H1 (cell line): Measurements from ENCODE around the gene PPP2R2C. TPM values are rescaled to one million over a fixed set of nuclear protein-coding genes. Genes with fewer than 3 reads are reported as not detected.

Source experiments
- CTCF ChIA-PET: fragments of 300-600 bp; sonication (Branson Sonifier 250); formaldehyde crosslinking; loops from one replicate; lab custom pipeline; 2021; ENCODE audit not compliant: partially characterized antibody; lab: Charles Lee
- POLR2A ChIA-PET: fragments of 300-600 bp; sonication (Branson Sonifier 250); formaldehyde crosslinking; loops from one replicate; lab custom pipeline; 2021; ENCODE audit warnings: inconsistent platforms; ENCODE audit not compliant: partially characterized antibody; lab: Charles Lee
- DNase-seq, 2 experiments: peaks; one replicate each; pipeline versions ENCODE4 v3.0.0 to v3.0.0-alpha.2; 2010 to 2022; ENCODE audit warnings: low spot score in 2 of 2, low read depth in 1 of 2, mixed read lengths in 1 of 2
- FAIRE-seq: peaks from 2 replicates; lab custom pipeline; 2011; peaks lifted over from hg19 to GRCh38; lab: Jason Lieb, UNC
- H2AFZ ChIP-seq: 2 replicates; pipeline ENCODE4 v1.8.1; 2012; ENCODE audit warnings: low read length, inconsistent platforms
- H2AK5ac ChIP-seq: 2 replicates; pipeline ENCODE4 v1.6.1; 2013; ENCODE audit warnings: low read depth, low read length
- H2BK120ac ChIP-seq: replicated peaks from 2 replicates; pipeline ENCODE3; 2013; ENCODE audit warnings: low read depth, low read length, inconsistent platforms
- H2BK12ac ChIP-seq: 2 replicates; pipeline ENCODE4 v1.6.1; 2013; ENCODE audit warnings: low read depth, low read length
- H2BK15ac ChIP-seq: 2 replicates; pipeline ENCODE4 v1.6.1; 2013; ENCODE audit warnings: low read length
- H2BK20ac ChIP-seq: 2 replicates; pipeline ENCODE4 v1.6.1; 2013; ENCODE audit warnings: low read length
- H2BK5ac ChIP-seq: 2 replicates; pipeline ENCODE4 v1.6.1; 2013; ENCODE audit warnings: low read depth, low read length
- H3K14ac ChIP-seq: 2 replicates; pipeline ENCODE4 v1.6.1; 2013; ENCODE audit warnings: inconsistent platforms; ENCODE audit not compliant: insufficient read length
- H3K18ac ChIP-seq: 2 replicates; pipeline ENCODE4 v1.6.1; 2013; ENCODE audit warnings: low read length; ENCODE audit errors: extremely low read depth
- H3K23ac ChIP-seq: 2 replicates; pipeline ENCODE4 v1.6.1; 2013; ENCODE audit warnings: inconsistent platforms; ENCODE audit not compliant: insufficient read length
- H3K23me2 ChIP-seq: 2 replicates; pipeline ENCODE4 v1.6.1; 2013; ENCODE audit warnings: low read depth, low read length
- H3K27ac ChIP-seq: 2 replicates; pipeline ENCODE4 v1.6.1; 2011; ENCODE audit warnings: low read depth, low read length, inconsistent platforms
- H3K27me3 ChIP-seq, 4 experiments: replicated peaks in 1 of 4; 1 replicate in 1 of 4; 2 replicates in 3 of 4; pipeline versions ENCODE4 v1.6.1 to v1.8.1; 2011 to 2013; ENCODE audit warnings: low read length in 3 of 4, mild to moderate bottlenecking in 3 of 4, inconsistent platforms in 2 of 4, mixed read lengths in 2 of 4, moderate library complexity in 1 of 4; ENCODE audit not compliant: control insufficient read depth in 3 of 4, insufficient read depth in 3 of 4; ENCODE audit errors: extremely low read depth in 1 of 4
- H3K36me3 ChIP-seq, 4 experiments: 2 replicates each; pipeline versions ENCODE4 v1.6.1 to v1.8.1; 2011 to 2013; ENCODE audit warnings: mild to moderate bottlenecking in 4 of 4, low read length in 3 of 4, moderate library complexity in 2 of 4, control low read depth in 1 of 4, inconsistent platforms in 1 of 4; ENCODE audit not compliant: insufficient read depth in 4 of 4, control insufficient read depth in 2 of 4
- H3K4ac ChIP-seq: replicated peaks from 2 replicates; pipeline ENCODE3; 2013; ENCODE audit warnings: low read length, low read depth, mixed read lengths, inconsistent platforms; ENCODE audit not compliant: insufficient read length
- H3K4me1 ChIP-seq, 4 experiments: replicated peaks in 1 of 4; 1 replicate in 1 of 4; 2 replicates in 3 of 4; pipeline versions ENCODE4 v1.6.1 to v1.8.1; 2011 to 2013; ENCODE audit warnings: low read length in 3 of 4, inconsistent platforms in 2 of 4, mixed read lengths in 1 of 4; ENCODE audit not compliant: insufficient read depth in 4 of 4, control insufficient read depth in 3 of 4
- H3K4me2 ChIP-seq, 2 experiments: 2 replicates each; pipeline versions ENCODE4 v1.6.1 to v1.8.1; 2011 to 2013; ENCODE audit warnings: low read depth in 2 of 2, low read length in 2 of 2, control low read depth in 1 of 2, inconsistent platforms in 1 of 2, mild to moderate bottlenecking in 1 of 2; ENCODE audit not compliant: insufficient read depth in 1 of 2
- H3K4me3 ChIP-seq, 4 experiments: fragments of 200-600, 300-600 bp in 1 of 4; sonication (generic), shearing (Covaris generic), sonication (Bioruptor Twin) in 1 of 4; 2 replicates each; pipeline versions ENCODE4 v1.5.1 to v1.8.1; 2011 to 2016; ENCODE audit warnings: low read length in 4 of 4, low read depth in 3 of 4, control low read depth in 2 of 4, inconsistent platforms in 2 of 4, mild to moderate bottlenecking in 2 of 4, mixed read lengths in 1 of 4, moderate library complexity in 1 of 4; ENCODE audit not compliant: insufficient read depth in 2 of 4; ENCODE audit errors: extremely low read depth in 1 of 4
- H3K56ac ChIP-seq: replicated peaks from 2 replicates; pipeline ENCODE3; 2013; ENCODE audit warnings: low read depth, mild to moderate bottlenecking, mixed read lengths, low read length, inconsistent platforms; ENCODE audit not compliant: insufficient read length
- H3K79me1 ChIP-seq: 2 replicates; pipeline ENCODE4 v1.6.1; 2013; ENCODE audit warnings: low read depth, low read length, control low read depth
- H3K79me2 ChIP-seq, 2 experiments: 2 replicates each; pipeline versions ENCODE4 v1.6.1 to v1.8.1; 2012 to 2013; ENCODE audit warnings: low read length in 2 of 2, mild to moderate bottlenecking in 2 of 2, inconsistent platforms in 1 of 2; ENCODE audit not compliant: insufficient read depth in 2 of 2, control insufficient read depth in 1 of 2
- H3K9ac ChIP-seq, 4 experiments: replicated peaks in 1 of 4; 1 replicate in 1 of 4; 2 replicates in 3 of 4; pipeline versions ENCODE4 v1.6.1 to v1.8.1; 2011 to 2013; ENCODE audit warnings: low read depth in 3 of 4, low read length in 3 of 4, control low read depth in 2 of 4, mild to moderate bottlenecking in 2 of 4, moderate library complexity in 2 of 4, inconsistent platforms in 1 of 4; ENCODE audit errors: extremely low read depth in 1 of 4
- H3K9me3 ChIP-seq, 2 experiments: 2 replicates each; pipeline versions ENCODE4 v1.6.1 to v1.8.1; 2012 to 2013; ENCODE audit warnings: mild to moderate bottlenecking in 2 of 2, moderate library complexity in 2 of 2, control low read depth in 1 of 2, inconsistent platforms in 1 of 2, low read depth in 1 of 2, low read length in 1 of 2, mixed read lengths in 1 of 2; ENCODE audit not compliant: insufficient read depth in 2 of 2
- H4K20me1 ChIP-seq, 2 experiments: replicated peaks in 1 of 2; 2 replicates each; pipeline versions ENCODE3 to v1.8.1; 2011 to 2013; ENCODE audit warnings: inconsistent platforms in 2 of 2, low read length in 2 of 2, mild to moderate bottlenecking in 1 of 2; ENCODE audit not compliant: insufficient read depth in 2 of 2, control insufficient read depth in 1 of 2
- H4K5ac ChIP-seq: 2 replicates; pipeline ENCODE4 v1.6.1; 2013; ENCODE audit warnings: low read length, low read depth, mixed read lengths, inconsistent platforms; ENCODE audit not compliant: insufficient read length
- H4K8ac ChIP-seq: 2 replicates; pipeline ENCODE4 v1.8.0; 2013; ENCODE audit warnings: mild to moderate bottlenecking, moderate library complexity, low read length, inconsistent platforms; ENCODE audit not compliant: insufficient read depth; ENCODE audit errors: extremely low read depth
- H4K91ac ChIP-seq: replicated peaks from 2 replicates; pipeline ENCODE3; 2013; ENCODE audit warnings: low read length, mixed read lengths, inconsistent platforms; ENCODE audit not compliant: insufficient read length
- ASH2L ChIP-seq: fragments of 200-600, 300-600 bp; sonication (generic); IDR thresholded peaks from one replicate; pipeline ENCODE4 v1.7.1; 2017; ENCODE audit warnings: low read length
- CHD1 ChIP-seq: IDR thresholded peaks from 2 replicates; pipeline ENCODE4 v1.6.1; 2012; ENCODE audit warnings: low read depth, low read length, improper control_type of control experiment
- CREB1 ChIP-seq: IDR thresholded peaks from 2 replicates; pipeline ENCODE4 v1.6.1; 2012; ENCODE audit warnings: inconsistent platforms
- E2F6 ChIP-seq: IDR thresholded peaks from 2 replicates; pipeline ENCODE4 v1.6.1; 2012; ENCODE audit warnings: inconsistent platforms
- JUN ChIP-seq: IDR thresholded peaks from 2 replicates; pipeline ENCODE4 v1.6.1; 2011; ENCODE audit warnings: low read depth, mild to moderate bottlenecking, improper control_type of control experiment, low read length
- POLR2A ChIP-seq, 2 experiments: IDR thresholded peaks; 1 replicate in 1 of 2; 2 replicates in 1 of 2; pipeline ENCODE4 v1.6.1; 2011; ENCODE audit warnings: low read depth in 2 of 2, low read length in 2 of 2, mild to moderate bottlenecking in 2 of 2; ENCODE audit errors: control extremely low read depth in 1 of 2
- POLR2AphosphoS5 ChIP-seq: IDR thresholded peaks from 2 replicates; pipeline ENCODE4 v1.6.1; 2011; ENCODE audit warnings: low read depth, low read length
- POU5F1 ChIP-seq: IDR thresholded peaks from 2 replicates; pipeline ENCODE4 v1.6.1; 2011; ENCODE audit warnings: low read depth, mild to moderate bottlenecking, low read length, moderate library complexity
- RFX5 ChIP-seq: IDR thresholded peaks from 2 replicates; pipeline ENCODE4 v1.6.1; 2011; ENCODE audit warnings: low read depth, low read length, improper control_type of control experiment, borderline replicate concordance
- RXRA ChIP-seq: IDR thresholded peaks from 2 replicates; pipeline ENCODE4 v1.6.1; 2011; ENCODE audit warnings: low read depth, mild to moderate bottlenecking, low read length, moderate library complexity; ENCODE audit not compliant: insufficient read depth
- SIN3A ChIP-seq, 2 experiments: IDR thresholded peaks in 1 of 2; conservative IDR thresholded peaks in 1 of 2; 2 replicates each; pipeline ENCODE4 v1.6.1; 2011 to 2012; ENCODE audit warnings: low read length in 2 of 2, improper control_type of control experiment in 1 of 2, low read depth in 1 of 2, mild to moderate bottlenecking in 1 of 2
- SP4 ChIP-seq: IDR thresholded peaks from 2 replicates; pipeline ENCODE4 v1.6.1; 2012; ENCODE audit warnings: low read length, inconsistent platforms
- SRF ChIP-seq: IDR thresholded peaks from 2 replicates; pipeline ENCODE4 v1.6.1; 2011; ENCODE audit warnings: mild to moderate bottlenecking, low read depth, low read length, moderate library complexity
- TAF7 ChIP-seq: optimal IDR thresholded peaks from 2 replicates; pipeline ENCODE3; 2011; ENCODE audit warnings: low read depth, mild to moderate bottlenecking, inconsistent platforms, low read length, moderate library complexity, borderline replicate concordance
- WGBS, 2 experiments: shearing (Covaris generic) in 1 of 2; methylation state at CpG; one replicate each; pipeline versions ENCODE4 v1.1.6 to v1.1.7; 2013 to 2015; ENCODE audit warnings: low lambda C conversion rate in 2 of 2, mixed read lengths in 2 of 2, inconsistent platforms in 1 of 2, low coverage in 1 of 2, missing lambda C conversion rate in 1 of 2; ENCODE audit not compliant: insufficient replicate concordance in 2 of 2, insufficient coverage in 1 of 2, insufficient read length in 1 of 2; ENCODE audit errors: extremely low coverage in 1 of 2, missing lambda C conversion rate in 1 of 2; 5-methylcytosine and 5-hydroxymethylcytosine counted together
- polyA plus RNA-seq, 7 experiments: library from polyadenylated mRNA; depleted of rRNA in 3 of 7; stranded (reverse) in 5 of 7; unstranded in 2 of 7; fragments of >200 nt in 5 of 7; fragments of 200-250 nt in 2 of 7; gene quantifications; 1 replicate in 5 of 7; 2 replicates in 1 of 7; 4 replicates in 1 of 7; pipeline versions ENCODE4 v1.2.1 to v1.2.3, GENCODE V29; 2011 to 2013; ENCODE audit warnings: missing spikeins in 2 of 7, mixed read lengths in 2 of 7
- total RNA-seq: library from RNA; stranded (reverse); fragmentation: NEBNext Ultra II Directional; extraction: Animal tissue kit (Norgen Biotek cat#: 25700); gene quantifications from 2 replicates; pipeline ENCODE4 v1.2.1, GENCODE V29; 2021

The PPP2R2C gene
- total and polyA plus RNA-seq, 2 of the 8 experiments (the other 6 are each of a cell fraction or from before 2014, with no cell fraction given) = 6.4 TPM

- no peak overlapping the region for H3K18ac ChIP-seq
- H3K9ac ChIP-seq = no peak overlapping the region
- no peak for DNase-seq
- TF ChIP-seq JUN = no peak
- TF ChIP-seq ASH2L = no peak
- no peak for TF ChIP-seq SP4
- no peak for TF ChIP-seq POU5F1
- TF ChIP-seq POLR2A (IDR thresholded peaks at IDR 0.05; ENCODE audit: control extremely low read depth in 1 of 2, low read depth in 2 of 2, low read length in 2 of 2) = no peak
- TF ChIP-seq TAF7 = no peak
- no peak for TF ChIP-seq CREB1
- no peak for TF ChIP-seq SIN3A (conservative IDR thresholded peaks at IDR 0.05 in 1 of 2, IDR thresholded peaks at IDR 0.05 in 1 of 2; ENCODE audit: low read depth in 1 of 2, low read length in 2 of 2)
- TF ChIP-seq CHD1 = no peak
- no peak for TF ChIP-seq SRF
- TF ChIP-seq RFX5 = no peak
- TF ChIP-seq POLR2AphosphoS5 = no peak
- TF ChIP-seq E2F6 = no peak
- no peak for TF ChIP-seq RXRA
- POLR2A ChIA-PET = no interaction called here
- H2BK15ac ChIP-seq = no peak overlapping the region
- H3K79me2 ChIP-seq = no peaks in the 10 kb centered on the region
- H2AFZ ChIP-seq = no peak overlapping the region
- no peak overlapping the region for H3K56ac ChIP-seq
- no peaks in the 10 kb centered on the region for H3K36me3 ChIP-seq
- H4K20me1 ChIP-seq = no peaks in the 10 kb centered on the region
- H2AK5ac ChIP-seq = no peak overlapping the region
- H3K23me2 ChIP-seq = no peaks in the 10 kb centered on the region
- H4K91ac ChIP-seq = no peak overlapping the region
- H3K27ac ChIP-seq = no peak overlapping the region
- no peak overlapping the region for H4K5ac ChIP-seq
- peaks cover 0 to 14% (median 4%) of the 10 kb centered on the region in 4 experiments; a peak in 5 of 7 replicates for H3K4me1 ChIP-seq
- no peak overlapping the region for H3K23ac ChIP-seq
- CTCF ChIA-PET = interaction anchor here (0.7 to 12.2 kb wide), 7 partner anchors 11 to 233 kb away, joined by 3 to 175 read pairs (median 3); no protein-coding TSS in a partner anchor
- no peaks in the 10 kb centered on the region for H3K27me3 ChIP-seq
- H3K4me2 ChIP-seq = no peak overlapping the region
- no peak overlapping the region for H3K4ac ChIP-seq
- no peaks in the 10 kb centered on the region for H3K79me1 ChIP-seq
- H2BK120ac ChIP-seq = no peak overlapping the region
- H2BK12ac ChIP-seq = no peak overlapping the region
- H3K14ac ChIP-seq = no peak overlapping the region
- H3K4me3 ChIP-seq = no peak overlapping the region
- no peak overlapping the region for H2BK5ac ChIP-seq
- H4K8ac ChIP-seq = no peak overlapping the region
- 88% methylated on average over 13 of the region's 13 CpGs; no CpG with 5 or more reads in 1 of the 2 experiments for WGBS, 2 experiments
- FAIRE-seq = no peak
- H2BK20ac ChIP-seq = no peak overlapping the region
- H3K9me3 ChIP-seq = no peaks in the 10 kb centered on the region
Measured at GRCh38 chr4:6339818-6340445, 132.5 kb downstream of the PPP2R2C start.
